H1 (cell line): ENCODE results near the gene XKR7.

Source experiments
- ATF3 ChIP-seq: IDR thresholded peaks from 2 replicates; pipeline ENCODE4 v1.6.1; 2011; ENCODE audit warnings: low read depth, mild to moderate bottlenecking, low read length; ENCODE audit not compliant: insufficient read depth
- CTCF ChIP-seq, 3 experiments: IDR thresholded peaks; 1 replicate in 2 of 3; 2 replicates in 1 of 3; pipeline versions ENCODE4 v1.5.1 to v1.6.1; 2011; ENCODE audit warnings: low read length in 3 of 3, mild to moderate bottlenecking in 3 of 3, inconsistent platforms in 2 of 3, low read depth in 1 of 3, moderate library complexity in 1 of 3; ENCODE audit not compliant: insufficient read depth in 1 of 3; ENCODE audit errors: control extremely low read depth in 1 of 3
- EP300 ChIP-seq, 2 experiments: IDR thresholded peaks; 1 replicate in 1 of 2; 2 replicates in 1 of 2; pipeline ENCODE4 v1.6.1; 2011 to 2012; ENCODE audit warnings: low read depth in 2 of 2, low read length in 2 of 2, mild to moderate bottlenecking in 2 of 2, borderline replicate concordance in 1 of 2, inconsistent platforms in 1 of 2, moderate library complexity in 1 of 2
- GABPA ChIP-seq: IDR thresholded peaks from 2 replicates; pipeline ENCODE4 v1.6.1; 2011; ENCODE audit warnings: mild to moderate bottlenecking, low read length, moderate library complexity, borderline replicate concordance; ENCODE audit not compliant: insufficient read depth
- TAF7 ChIP-seq: optimal IDR thresholded peaks from 2 replicates; pipeline ENCODE3; 2011; ENCODE audit warnings: low read depth, mild to moderate bottlenecking, inconsistent platforms, low read length, moderate library complexity, borderline replicate concordance

- TF ChIP-seq GABPA, result no peak
- TF ChIP-seq CTCF (IDR thresholded peaks at IDR 0.05; ENCODE audit: control extremely low read depth in 1 of 3, insufficient read depth in 1 of 3, low read depth in 1 of 3, low read length in 3 of 3), result no peak
- no peak for TF ChIP-seq EP300 (IDR thresholded peaks at IDR 0.05; ENCODE audit: borderline replicate concordance in 1 of 2, low read depth in 2 of 2, low read length in 2 of 2)
- no peak for TF ChIP-seq TAF7
- no peak for TF ChIP-seq ATF3
Observed at GRCh38 chr20:32045999-32046398, 78.0 kb downstream of the XKR7 start.
